ENCODE results near the gene H2BW2.

DNA sequence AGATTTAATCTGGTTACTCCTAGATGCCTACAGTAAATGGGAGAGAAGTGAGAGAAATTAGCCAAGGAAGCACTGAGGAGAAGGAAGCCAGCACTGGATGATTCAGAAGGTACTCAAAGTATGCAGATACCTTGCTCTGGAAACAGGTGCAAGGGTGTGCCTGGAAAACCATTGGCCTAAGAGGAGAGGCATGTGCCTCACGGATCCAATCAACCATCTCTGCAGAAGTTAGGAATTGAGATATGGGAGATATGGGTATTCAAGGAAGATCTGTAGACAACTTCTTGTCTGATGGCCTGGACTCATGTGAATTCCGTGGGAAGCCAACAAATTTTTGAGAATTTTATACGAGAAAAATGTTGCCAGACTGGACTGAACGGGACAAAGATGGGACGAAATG lies 30.9 kb upstream of the H2BW2 start:
- TF ChIP-seq YY1 (IDR thresholded peaks at IDR 0.05; ENCODE audit: insufficient read depth, insufficient read length) (no peak), ZNF274 (IDR thresholded peaks at IDR 0.05; ENCODE audit: low read depth, low read length) (no peak), SUZ12 (IDR thresholded peaks at IDR 0.05; ENCODE audit: extremely low read depth, insufficient read depth, insufficient read length) (no peak)
